HFFc6 (cell line): ENCODE measurements around the gene HAGHL. TPM values are rescaled to one million over a fixed set of nuclear protein-coding genes. Genes with fewer than 3 reads are reported as not detected.

ENCODE experiments used
- DNase-seq: peaks from one replicate; pipeline ENCODE4 v3.0.0-alpha.2; 2018
- H3K27ac Mint-ChIP-seq: 2 replicates; pipeline ENCODE4 v1.8.0; 2020; ENCODE audit warnings: mild to moderate bottlenecking, mixed read lengths
- H3K27me3 Mint-ChIP-seq: 2 replicates; pipeline ENCODE4 v1.8.0; 2021; ENCODE audit warnings: mild to moderate bottlenecking, moderate library complexity, mixed read lengths; ENCODE audit not compliant: insufficient read depth
- H3K36me3 Mint-ChIP-seq: 2 replicates; pipeline ENCODE4 v1.8.0; 2021; ENCODE audit warnings: low read depth, mixed read lengths
- H3K4me1 Mint-ChIP-seq: 2 replicates; pipeline ENCODE4 v1.8.0; 2020; ENCODE audit warnings: low read depth, mixed read lengths
- H3K4me3 Mint-ChIP-seq: 2 replicates; pipeline ENCODE4 v1.8.0; 2020; ENCODE audit warnings: mild to moderate bottlenecking, moderate library complexity, mixed read lengths
- H3K9me3 Mint-ChIP-seq: 2 replicates; pipeline ENCODE4 v1.8.0; 2020; ENCODE audit warnings: mild to moderate bottlenecking, mixed read lengths
- CTCF ChIP-seq: fragments of 200-600 bp; sonication (generic); IDR thresholded peaks from 2 replicates; pipeline ENCODE4 v1.5.0; 2021; ENCODE audit warnings: antibody characterized with exemption, mild to moderate bottlenecking
- total RNA-seq, 6 experiments: library from RNA; stranded (reverse); fragmentation: NEBNext Ultra II Directional; extraction: Animal tissue kit (Norgen Biotek cat#: 25700); gene quantifications; 2 replicates in 1 of 6; 3 replicates in 5 of 6; pipeline ENCODE4 v1.2.3, GENCODE V29; 2021

HAGHL gene
- total RNA-seq, 6 experiments from 2014 or later, result 11.4 to 16.6 (median 14.1) TPM

GRCh38 chr16:698911-699671 lies 27.8 kb upstream of the HAGHL start:
- Mint-ChIP-seq H3K27me3 (peaks cover 35% of the 10 kb centered on the region), H3K9me3 (no peaks in the 10 kb centered on the region), H3K4me3 (no peak overlapping the region), H3K36me3 (no peaks in the 10 kb centered on the region), H3K27ac (no peak overlapping the region), H3K4me1 (no peaks in the 10 kb centered on the region)
- no peak for TF ChIP-seq CTCF
- no peak for DNase-seq

DNA sequence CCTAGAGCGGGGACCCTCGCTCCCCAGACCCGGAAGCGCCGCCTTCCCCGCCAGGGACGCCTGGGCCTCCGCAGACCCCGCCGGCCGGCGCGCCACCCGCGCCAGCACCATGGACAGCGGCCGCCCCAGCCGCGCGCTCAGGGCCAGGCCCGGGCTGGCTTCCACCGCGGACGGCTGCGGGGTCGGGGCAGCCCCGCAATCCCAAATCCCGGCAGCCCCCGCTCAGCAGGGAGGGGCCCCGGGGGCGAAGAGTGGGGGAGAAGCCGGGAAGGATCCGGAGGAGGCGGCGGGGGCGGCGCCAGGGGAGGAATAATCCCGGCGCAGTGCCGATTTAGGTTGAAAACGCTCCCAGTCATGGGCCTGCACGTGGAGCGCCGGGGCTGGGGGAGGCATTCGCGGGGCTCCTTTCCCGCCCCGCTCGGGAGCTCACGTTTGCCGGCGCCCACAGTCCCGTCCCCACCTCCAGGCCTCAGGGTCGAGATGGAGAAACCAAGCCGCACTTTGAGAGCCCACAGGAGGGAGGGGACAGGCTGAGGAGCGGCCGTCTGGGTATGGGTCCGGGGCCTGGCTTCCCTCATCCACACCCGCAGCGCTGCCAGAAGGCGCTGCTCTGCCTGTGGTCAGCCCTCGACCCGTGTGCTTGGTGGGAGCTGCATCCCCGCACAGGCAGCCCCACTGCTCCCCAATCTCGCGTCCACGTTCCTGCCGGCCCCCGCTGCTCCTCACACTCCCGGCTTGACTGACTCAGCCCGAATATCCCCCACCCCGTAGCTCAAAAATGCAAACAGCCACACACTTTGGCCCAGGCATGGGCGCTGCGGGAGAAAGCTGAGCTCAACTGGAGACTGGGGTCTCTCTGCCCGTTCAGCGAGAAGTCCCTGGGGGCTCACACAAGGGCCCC lies 26.0 kb upstream of the HAGHL start:
- Mint-ChIP-seq H3K9me3 (no peaks in the 10 kb centered on the region), H3K27ac (no peak overlapping the region), H3K36me3 (no peaks in the 10 kb centered on the region), H3K4me1 (no peaks in the 10 kb centered on the region), H3K4me3 (no peak overlapping the region), H3K27me3 (peaks cover 26% of the 10 kb centered on the region)
- TF ChIP-seq CTCF, result no peak
- no peak for DNase-seq

DNA sequence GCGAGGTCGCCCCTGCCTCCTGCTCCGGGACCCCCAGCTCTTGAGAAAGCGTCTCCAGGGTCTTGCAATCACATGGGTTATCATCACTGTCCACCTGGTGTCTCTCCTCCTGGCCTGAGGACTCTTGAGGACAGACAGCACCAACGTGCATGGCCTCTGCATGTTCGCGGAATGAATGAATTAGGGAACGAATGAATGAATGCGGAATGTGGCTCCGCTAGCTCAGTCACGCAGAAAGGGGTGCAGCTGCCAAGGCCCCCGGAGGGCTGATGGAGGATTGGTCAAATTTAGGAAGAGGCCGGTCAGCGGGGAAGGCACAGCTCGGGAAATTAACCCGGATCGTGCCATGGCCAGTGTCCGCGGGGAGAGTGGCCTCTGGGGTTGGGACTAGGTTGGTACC lies 24.6 kb upstream of the HAGHL start:
- no peak for DNase-seq
- no peak for TF ChIP-seq CTCF
- Mint-ChIP-seq H3K4me1 (no peaks in the 10 kb centered on the region), H3K4me3 (no peak overlapping the region), H3K36me3 (no peaks in the 10 kb centered on the region), H3K9me3 (no peaks in the 10 kb centered on the region), H3K27ac (no peak overlapping the region), H3K27me3 (peaks cover 32% of the 10 kb centered on the region)

GRCh38 chr16:703406-703805 lies 23.5 kb upstream of the HAGHL start:
- Mint-ChIP-seq H3K27me3 (peaks cover 37% of the 10 kb centered on the region), H3K27ac (no peak overlapping the region), H3K4me3 (no peak overlapping the region), H3K4me1 (no peaks in the 10 kb centered on the region), H3K36me3 (no peaks in the 10 kb centered on the region), H3K9me3 (no peaks in the 10 kb centered on the region)
- no peak for DNase-seq
- no peak for TF ChIP-seq CTCF

DNA sequence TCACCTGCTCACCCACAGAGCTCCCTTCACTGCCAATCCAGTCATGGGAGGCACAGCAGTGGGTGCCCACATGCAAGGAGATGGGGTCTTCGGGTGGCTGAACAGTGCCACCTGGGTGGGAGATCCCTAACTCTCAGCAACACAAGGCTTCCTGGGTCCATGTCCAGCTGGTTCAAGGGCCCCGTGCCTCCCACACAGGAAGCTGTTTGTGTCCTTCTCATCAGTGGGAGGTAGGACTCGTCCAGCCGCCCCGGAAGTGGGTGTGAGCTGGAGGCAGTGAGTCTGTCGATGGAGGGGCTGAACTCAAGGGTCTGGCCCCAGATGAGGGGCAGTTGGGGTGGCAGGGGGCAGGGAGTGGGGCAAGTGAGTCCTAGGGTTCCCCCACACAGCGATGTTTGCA lies 22.9 kb upstream of the HAGHL start:
- Mint-ChIP-seq H3K36me3 (no peaks in the 10 kb centered on the region), H3K4me3 (no peak overlapping the region), H3K27ac (no peak overlapping the region), H3K9me3 (no peaks in the 10 kb centered on the region), H3K4me1 (no peaks in the 10 kb centered on the region), H3K27me3 (peaks cover 38% of the 10 kb centered on the region)
- no peak for TF ChIP-seq CTCF
- no peak for DNase-seq
